Endometrium (tissue), 2 donors: ENCODE results near the gene DIP2C.
"Not testable (repeated sequence)": the region's sequence is repeated elsewhere in the genome, so short reads cannot be mapped to it uniquely, and the experiment has no call there.

Experiments
- FAIRE-seq: peaks from 2 replicates; lab custom pipeline; 2012; peaks lifted over from hg19 to GRCh38; lab: Jason Lieb, UNC
- donor health status: control.
- donor health status: control.

DIP2C gene

GRCh38 chr10:593421-593820 is 96.0 kb downstream of the DIP2C start:
- no peak for FAIRE-seq

GRCh38 chr10:593016-593415 is 96.5 kb downstream of the DIP2C start:
- FAIRE-seq: no peak

- FAIRE-seq: no peak
These were observed 97.8 kb downstream of the DIP2C start for GRCh38 chr10:591646-592045.

GRCh38 chr10:590721-591120 is 98.7 kb downstream of the DIP2C start:
- no peak for FAIRE-seq

- FAIRE-seq: no peak
These were observed 99.3 kb downstream of the DIP2C start for GRCh38 chr10:589961-590680.

GRCh38 chr10:588246-589165 is 101.0 kb downstream of the DIP2C start:
- no peak for FAIRE-seq

GRCh38 chr10:586716-587115 is 102.8 kb downstream of the DIP2C start:
- FAIRE-seq: no peak

- FAIRE-seq: no peak
These were observed 103.3 kb downstream of the DIP2C start for GRCh38 chr10:586151-586550.

- FAIRE-seq: no peak
These were observed 104.0 kb downstream of the DIP2C start for GRCh38 chr10:585502-585901.

- not testable (repeated sequence) for FAIRE-seq
These were observed 104.8 kb downstream of the DIP2C start for GRCh38 chr10:584497-585290.

- no peak for FAIRE-seq
These were observed 106.0 kb downstream of the DIP2C start for GRCh38 chr10:583433-583832.

GRCh38 chr10:581776-582330 is 107.6 kb downstream of the DIP2C start:
- FAIRE-seq: no peak

- no peak for FAIRE-seq
These were observed 108.7 kb downstream of the DIP2C start for GRCh38 chr10:580778-581177.

- no peak for FAIRE-seq
These were observed 113.4 kb downstream of the DIP2C start for GRCh38 chr10:576130-576465.

- FAIRE-seq: no peak
These were observed 113.9 kb downstream of the DIP2C start for GRCh38 chr10:575402-576129.

- FAIRE-seq: no peak
These were observed 116.8 kb downstream of the DIP2C start for GRCh38 chr10:572696-573095.

- FAIRE-seq: no peak
These were observed 117.6 kb downstream of the DIP2C start for GRCh38 chr10:571688-572451.

- no peak for FAIRE-seq
These were observed 118.3 kb downstream of the DIP2C start for GRCh38 chr10:571166-571565.

GRCh38 chr10:570628-571163 is 118.8 kb downstream of the DIP2C start:
- no peak for FAIRE-seq

- FAIRE-seq: no peak
These were observed 119.4 kb downstream of the DIP2C start for GRCh38 chr10:569961-570627.
